Measurements from ENCODE around the gene ZNF655. TPM values are rescaled to one million over a fixed set of nuclear protein-coding genes. Genes with fewer than 3 reads are reported as not detected.
"Not testable (repeated sequence)": the region's sequence is repeated elsewhere in the genome, so short reads cannot be mapped to it uniquely, and the experiment has no call there.

Gene ZNF655
- total RNA-seq, 1 donor from 2014 or later, result 56.0 TPM

DNA sequence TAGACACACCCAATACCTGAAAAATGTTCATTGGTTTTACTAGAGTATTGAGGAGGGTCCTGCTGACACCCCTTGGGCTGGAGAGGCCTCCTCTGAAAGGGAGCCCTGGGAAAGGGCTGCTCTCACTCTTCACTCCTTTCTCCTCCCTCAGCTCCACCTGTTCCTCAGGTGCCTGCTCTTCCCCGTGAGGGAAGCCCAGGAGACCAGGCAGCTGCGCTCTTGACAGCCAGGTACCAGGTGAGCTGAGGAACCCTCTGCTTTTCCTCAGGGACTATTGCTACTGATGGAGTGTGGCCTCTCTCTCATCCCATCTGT, 3.3 kb downstream of the ZNF655 start:
- TF ChIP-seq, protein P1, sequence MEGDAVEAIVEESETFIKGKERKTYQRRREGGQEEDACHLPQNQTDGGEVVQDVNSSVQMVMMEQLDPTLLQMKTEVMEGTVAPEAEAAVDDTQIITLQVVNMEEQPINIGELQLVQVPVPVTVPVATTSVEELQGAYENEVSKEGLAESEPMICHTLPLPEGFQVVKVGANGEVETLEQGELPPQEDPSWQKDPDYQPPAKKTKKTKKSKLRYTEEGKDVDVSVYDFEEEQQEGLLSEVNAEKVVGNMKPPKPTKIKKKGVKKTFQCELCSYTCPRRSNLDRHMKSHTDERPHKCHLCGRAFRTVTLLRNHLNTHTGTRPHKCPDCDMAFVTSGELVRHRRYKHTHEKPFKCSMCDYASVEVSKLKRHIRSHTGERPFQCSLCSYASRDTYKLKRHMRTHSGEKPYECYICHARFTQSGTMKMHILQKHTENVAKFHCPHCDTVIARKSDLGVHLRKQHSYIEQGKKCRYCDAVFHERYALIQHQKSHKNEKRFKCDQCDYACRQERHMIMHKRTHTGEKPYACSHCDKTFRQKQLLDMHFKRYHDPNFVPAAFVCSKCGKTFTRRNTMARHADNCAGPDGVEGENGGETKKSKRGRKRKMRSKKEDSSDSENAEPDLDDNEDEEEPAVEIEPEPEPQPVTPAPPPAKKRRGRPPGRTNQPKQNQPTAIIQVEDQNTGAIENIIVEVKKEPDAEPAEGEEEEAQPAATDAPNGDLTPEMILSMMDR (conservative IDR thresholded peaks at IDR 0.05), result no peak
- DNase-seq (ENCODE audit: low read depth, low spot score), result no peak
- H3K4me3 Mint-ChIP-seq, result peak overlapping the region; percentile 42
- peaks cover 26% of the 10 kb centered on the region for H3K36me3 Mint-ChIP-seq (ENCODE audit: low read depth)
- no peaks in the 10 kb centered on the region for H3K27me3 Mint-ChIP-seq (ENCODE audit: low read depth)
- no peaks in the 10 kb centered on the region for H3K9me3 Mint-ChIP-seq
- no peak overlapping the region for H3K27ac Mint-ChIP-seq (ENCODE audit: unreplicated experiment)
- H3K4me1 Mint-ChIP-seq, result peaks cover 25% of the 10 kb centered on the region

DNA sequence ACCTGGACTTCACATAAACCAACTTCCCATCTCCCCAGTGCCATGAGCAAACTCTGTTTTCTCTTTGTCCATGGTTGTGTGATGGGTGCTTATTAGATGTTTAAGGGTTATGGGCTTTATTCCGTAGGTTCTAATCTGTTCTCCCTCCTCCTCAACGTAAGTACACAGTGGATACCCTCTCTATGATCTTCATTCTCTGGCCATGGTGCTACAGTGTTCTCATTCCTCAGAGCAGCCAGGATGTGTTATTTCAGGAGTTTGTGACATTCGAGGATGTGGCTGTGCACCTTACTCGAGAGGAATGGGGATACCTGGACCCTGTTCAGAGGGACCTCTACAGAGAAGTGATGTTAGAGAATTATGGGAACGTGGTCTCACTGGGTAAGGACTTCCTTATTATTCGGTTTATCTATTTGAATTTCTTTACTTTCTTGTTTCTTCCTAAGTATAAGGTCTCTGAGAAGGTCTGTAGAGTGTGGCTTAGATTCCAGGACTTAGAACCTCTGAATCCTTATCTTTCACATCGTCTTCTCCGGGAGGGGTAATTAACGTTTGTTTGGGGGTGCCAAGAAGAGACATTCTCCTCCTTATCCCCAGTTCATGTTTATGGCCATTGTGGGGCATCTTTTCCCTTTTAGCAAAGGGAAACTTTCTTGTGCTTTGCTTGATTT, 3.8 kb downstream of the ZNF655 start:
- no peak for DNase-seq (ENCODE audit: low read depth, low spot score)
- H3K4me3 Mint-ChIP-seq, result peak overlapping the region; percentile 42
- TF ChIP-seq, protein P1 (conservative IDR thresholded peaks at IDR 0.05), result no peak
- H3K4me1 Mint-ChIP-seq, result peaks cover 22% of the 10 kb centered on the region
- peaks cover 26% of the 10 kb centered on the region for H3K36me3 Mint-ChIP-seq (ENCODE audit: low read depth)
- H3K9me3 Mint-ChIP-seq, result no peaks in the 10 kb centered on the region
- H3K27me3 Mint-ChIP-seq (ENCODE audit: low read depth), result no peaks in the 10 kb centered on the region
- no peak overlapping the region for H3K27ac Mint-ChIP-seq (ENCODE audit: unreplicated experiment)

DNA sequence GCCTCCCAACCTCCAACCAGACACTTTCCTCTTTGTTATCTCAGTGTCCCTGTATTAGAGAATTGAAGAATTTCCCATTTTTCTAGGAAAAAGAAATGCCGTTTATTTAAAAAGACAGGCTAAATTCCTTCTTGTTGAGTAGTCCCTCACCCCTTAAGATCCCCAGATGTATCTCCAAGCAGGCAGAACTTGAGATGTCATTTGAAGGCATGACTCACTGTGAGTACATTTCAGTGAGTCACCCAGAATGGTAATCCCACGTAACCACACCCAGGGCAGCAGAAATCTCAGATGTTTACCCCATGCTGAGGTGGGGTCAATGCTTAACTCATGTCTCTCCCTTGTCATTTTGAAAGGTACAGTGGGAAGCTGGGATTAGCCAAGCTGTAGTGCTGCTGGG, 4.4 kb downstream of the ZNF655 start:
- H3K9me3 Mint-ChIP-seq, result no peaks in the 10 kb centered on the region
- peaks cover 23% of the 10 kb centered on the region for H3K36me3 Mint-ChIP-seq (ENCODE audit: low read depth)
- DNase-seq (ENCODE audit: low read depth, low spot score), result no peak
- H3K4me1 Mint-ChIP-seq, result peaks cover 16% of the 10 kb centered on the region
- no peak overlapping the region for H3K27ac Mint-ChIP-seq (ENCODE audit: unreplicated experiment)
- TF ChIP-seq, protein P1 (conservative IDR thresholded peaks at IDR 0.05), result no peak
- peak overlapping the region; percentile 21 for H3K4me3 Mint-ChIP-seq
- no peaks in the 10 kb centered on the region for H3K27me3 Mint-ChIP-seq (ENCODE audit: low read depth)

DNA sequence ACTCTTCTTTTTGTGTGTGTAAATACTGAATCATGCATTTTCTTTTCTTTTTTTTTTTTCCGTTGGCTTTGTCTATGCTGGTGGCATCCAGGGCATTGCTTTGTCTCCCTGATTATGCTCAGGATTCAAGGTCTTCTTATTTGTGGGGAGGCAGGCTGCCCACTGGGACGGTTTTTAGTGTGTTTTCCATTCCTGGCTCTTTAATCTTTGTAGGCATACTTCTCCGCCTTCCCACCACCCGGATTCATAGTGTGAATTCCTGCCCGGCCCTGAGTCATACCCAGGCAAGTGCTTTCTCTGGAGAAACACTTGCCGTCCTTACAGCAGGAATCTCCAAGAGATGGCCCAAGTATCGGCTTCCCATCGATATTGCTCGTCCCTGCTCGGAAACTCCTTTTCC, 5.2 kb downstream of the ZNF655 start:
- Mint-ChIP-seq H3K4me1 (peaks cover 12% of the 10 kb centered on the region), H3K9me3 (no peaks in the 10 kb centered on the region), H3K27me3 (ENCODE audit: low read depth) (no peaks in the 10 kb centered on the region), H3K27ac (ENCODE audit: unreplicated experiment) (no peak overlapping the region), H3K4me3 (peak overlapping the region; percentile 46), H3K36me3 (ENCODE audit: low read depth) (peaks cover 19% of the 10 kb centered on the region)
- DNase-seq (ENCODE audit: low read depth, low spot score), result no peak
- TF ChIP-seq, protein P1 (conservative IDR thresholded peaks at IDR 0.05), result no peak

DNA sequence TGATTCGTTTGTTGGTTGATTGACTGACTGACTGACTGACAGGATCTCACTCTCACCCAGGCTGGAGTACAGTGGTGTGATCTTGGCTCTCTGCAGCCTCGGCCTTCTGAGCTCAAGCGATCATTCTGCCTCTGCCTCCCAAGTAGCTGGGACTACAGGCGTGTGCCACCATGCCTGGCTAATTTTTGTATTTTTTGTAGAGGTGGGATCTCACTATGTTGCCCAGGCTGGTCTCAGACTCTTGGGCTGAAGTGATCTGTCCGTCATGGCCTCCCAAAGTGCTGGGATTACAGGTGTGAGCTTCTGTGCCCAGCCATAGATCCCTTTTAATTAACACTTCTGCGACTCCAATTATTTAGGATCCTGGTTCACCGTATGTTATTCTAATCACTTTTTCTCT, 10.3 kb downstream of the ZNF655 start:
- DNase-seq (ENCODE audit: low read depth, low spot score); H3K4me3 Mint-ChIP-seq; H3K27ac Mint-ChIP-seq (ENCODE audit: unreplicated experiment); H3K4me1 Mint-ChIP-seq; H3K27me3 Mint-ChIP-seq (ENCODE audit: low read depth); H3K9me3 Mint-ChIP-seq: not testable (repeated sequence)
- peaks cover 12% of the 10 kb centered on the region for H3K36me3 Mint-ChIP-seq (ENCODE audit: low read depth)

DNA sequence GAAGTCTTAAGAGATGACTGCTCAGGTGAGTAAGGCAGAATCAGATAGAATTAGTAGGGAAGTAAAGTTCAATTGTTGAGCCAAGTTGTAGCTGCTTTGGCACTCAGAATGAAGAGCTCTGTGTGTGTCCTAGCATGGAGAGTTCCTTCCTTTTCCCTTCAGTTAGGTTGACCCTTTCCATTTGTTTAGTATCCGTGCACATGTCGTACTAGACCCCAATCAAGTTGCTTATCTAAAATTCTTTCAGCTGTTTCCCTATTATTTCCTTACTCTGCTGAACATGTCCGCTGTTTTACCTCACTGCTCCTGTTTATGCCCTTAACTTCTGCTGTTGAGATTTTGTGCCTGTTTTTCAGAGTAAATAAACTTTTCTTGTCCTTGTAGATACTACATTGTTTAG, 13.3 kb downstream of the ZNF655 start:
- Mint-ChIP-seq H3K27ac (ENCODE audit: unreplicated experiment) (no peak overlapping the region), H3K4me1 (no peaks in the 10 kb centered on the region), H3K27me3 (ENCODE audit: low read depth) (no peaks in the 10 kb centered on the region), H3K4me3 (no peak overlapping the region), H3K9me3 (no peaks in the 10 kb centered on the region), H3K36me3 (ENCODE audit: low read depth) (peaks cover 5% of the 10 kb centered on the region)
- TF ChIP-seq, protein P1 (conservative IDR thresholded peaks at IDR 0.05), result no peak
- no peak for DNase-seq (ENCODE audit: low read depth, low spot score)

Data from neural crest cell (in vitro differentiated cells).